Measurements from ENCODE around the gene MORF4L2. TPM values are rescaled to one million over a fixed set of nuclear protein-coding genes. Genes with fewer than 3 reads are reported as not detected.
A peak's percentile ranks its signal among the peaks of the same experiment; 100 is the strongest.
"Not testable (repeated sequence)": the region's sequence is repeated elsewhere in the genome, so short reads cannot be mapped to it uniquely, and the experiment has no call there.

The MORF4L2 gene
- total and polyA plus RNA-seq, 4 donors: 214 to 791 (median 525) TPM

GRCh38 chrX:103666202-103667107, 20.0 kb downstream of the MORF4L2 start:
- no peaks in the 10 kb centered on the region for H3K9me3 ChIP-seq (ENCODE audit: control insufficient read depth, low read length)
- H3K4me1 ChIP-seq (ENCODE audit: control insufficient read depth in 1 of 2, insufficient read depth in 2 of 2, low read length in 2 of 2): peaks cover 0 to 2% of the 10 kb centered on the region in 2 donors
- no peak for DNase-seq
- intact Hi-C loops (cut with DNase I): no loop called here
- ATAC-seq (ENCODE audit: low FRiP score): no peak
- 73 to 86% methylated on average over 3 of the region's 3 CpGs for WGBS, 2 donors
- no peak overlapping the region for H3K4me3 ChIP-seq (ENCODE audit: low read length in 2 of 2)
- H3K27ac ChIP-seq (ENCODE audit: low read depth in 1 of 2, low read length in 2 of 2): no peak overlapping the region
- H3K27me3 ChIP-seq (ENCODE audit: control insufficient read depth in 1 of 2, insufficient read depth in 2 of 2, low read length in 1 of 2): no peaks in the 10 kb centered on the region
- no peaks in the 10 kb centered on the region for H3K36me3 ChIP-seq (ENCODE audit: control insufficient read depth in 1 of 2, insufficient read depth in 2 of 2, low read length in 1 of 2)

- peak in 1 of 2 donors; percentile 78 for DNase-seq
These were observed 22.3 kb downstream of the MORF4L2 start for GRCh38 chrX:103663981-103664762.

GRCh38 chrX:103659460-103659859, 27.0 kb downstream of the MORF4L2 start:
- H3K9me3 ChIP-seq (ENCODE audit: control insufficient read depth, low read length); ATAC-seq (ENCODE audit: low FRiP score); H3K27ac ChIP-seq (ENCODE audit: low read depth in 1 of 2, low read length in 2 of 2); H3K4me1 ChIP-seq (ENCODE audit: control insufficient read depth in 1 of 2, insufficient read depth in 2 of 2, low read length in 2 of 2); H3K36me3 ChIP-seq (ENCODE audit: control insufficient read depth in 1 of 2, insufficient read depth in 2 of 2, low read length in 1 of 2); DNase-seq; H3K27me3 ChIP-seq (ENCODE audit: control insufficient read depth in 1 of 2, insufficient read depth in 2 of 2, low read length in 1 of 2); intact Hi-C loops (cut with DNase I); H3K4me3 ChIP-seq (ENCODE audit: low read length in 2 of 2): not testable (repeated sequence)
- WGBS, 2 donors: 84 to 92% methylated on average over 2 of the region's 2 CpGs

More at GRCh38 chrX:103663981-103664762, 22.3 kb downstream of the MORF4L2 start:
- Histone ChIP-seq H3K9me3 (ENCODE audit: control insufficient read depth, low read length) (no peaks in the 10 kb centered on the region), H3K36me3 (ENCODE audit: control insufficient read depth in 1 of 2, insufficient read depth in 2 of 2, low read length in 1 of 2) (no peaks in the 10 kb centered on the region), H3K27ac (ENCODE audit: low read depth in 1 of 2, low read length in 2 of 2) (no peak overlapping the region), H3K4me3 (ENCODE audit: low read length in 2 of 2) (no peak overlapping the region), H3K27me3 (ENCODE audit: control insufficient read depth in 1 of 2, insufficient read depth in 2 of 2, low read length in 1 of 2) (no peaks in the 10 kb centered on the region), H3K4me1 (ENCODE audit: control insufficient read depth in 1 of 2, insufficient read depth in 2 of 2, low read length in 2 of 2) (peaks cover 0 to 2% of the 10 kb centered on the region in 2 donors)
- WGBS, 2 donors: 20 to 30% methylated on average over 23 of the region's 23 CpGs
- intact Hi-C loops (cut with DNase I): no loop called here
- no peak for ATAC-seq (ENCODE audit: low FRiP score)

- H3K9me3 ChIP-seq (ENCODE audit: control insufficient read depth, low read length): no peaks in the 10 kb centered on the region
- no peak for DNase-seq
- no peak for ATAC-seq (ENCODE audit: low FRiP score)
- H3K36me3 ChIP-seq (ENCODE audit: control insufficient read depth in 1 of 2, insufficient read depth in 2 of 2, low read length in 1 of 2): no peaks in the 10 kb centered on the region
- no peak overlapping the region for H3K4me3 ChIP-seq (ENCODE audit: low read length in 2 of 2)
- WGBS, 2 donors: 61 to 84% methylated on average over 5 of the region's 5 CpGs
- intact Hi-C loops (cut with DNase I): no loop called here
- H3K27ac ChIP-seq (ENCODE audit: low read depth in 1 of 2, low read length in 2 of 2): no peak overlapping the region
- H3K4me1 ChIP-seq (ENCODE audit: control insufficient read depth in 1 of 2, insufficient read depth in 2 of 2, low read length in 2 of 2): peaks cover 0 to 2% of the 10 kb centered on the region in 2 donors
- no peaks in the 10 kb centered on the region for H3K27me3 ChIP-seq (ENCODE audit: control insufficient read depth in 1 of 2, insufficient read depth in 2 of 2, low read length in 1 of 2)
These were observed 27.6 kb downstream of the MORF4L2 start for GRCh38 chrX:103658681-103659433.

- H3K4me3 ChIP-seq (ENCODE audit: low read length in 2 of 2); DNase-seq; H3K27me3 ChIP-seq (ENCODE audit: control insufficient read depth in 1 of 2, insufficient read depth in 2 of 2, low read length in 1 of 2); H3K9me3 ChIP-seq (ENCODE audit: control insufficient read depth, low read length); H3K27ac ChIP-seq (ENCODE audit: low read depth in 1 of 2, low read length in 2 of 2); ATAC-seq (ENCODE audit: low FRiP score); H3K36me3 ChIP-seq (ENCODE audit: control insufficient read depth in 1 of 2, insufficient read depth in 2 of 2, low read length in 1 of 2); H3K4me1 ChIP-seq (ENCODE audit: control insufficient read depth in 1 of 2, insufficient read depth in 2 of 2, low read length in 2 of 2); intact Hi-C loops (cut with DNase I): not testable (repeated sequence)
- WGBS, 2 donors: 94% methylated on average over 2 of the region's 2 CpGs
These were observed 29.4 kb downstream of the MORF4L2 start for GRCh38 chrX:103657066-103657465.

- DNase-seq (no peak), ATAC-seq (ENCODE audit: low FRiP score) (no peak)
- Histone ChIP-seq H3K27me3 (ENCODE audit: control insufficient read depth in 1 of 2, insufficient read depth in 2 of 2, low read length in 1 of 2) (no peaks in the 10 kb centered on the region), H3K4me1 (ENCODE audit: control insufficient read depth in 1 of 2, insufficient read depth in 2 of 2, low read length in 2 of 2) (peaks cover 0 to 2% of the 10 kb centered on the region in 2 donors), H3K9me3 (ENCODE audit: control insufficient read depth, low read length) (no peaks in the 10 kb centered on the region), H3K4me3 (ENCODE audit: low read length in 2 of 2) (no peak overlapping the region), H3K36me3 (ENCODE audit: control insufficient read depth in 1 of 2, insufficient read depth in 2 of 2, low read length in 1 of 2) (no peaks in the 10 kb centered on the region), H3K27ac (ENCODE audit: low read depth in 1 of 2, low read length in 2 of 2) (no peak overlapping the region)
- WGBS, 2 donors: 9 to 17% methylated on average over 3 of the region's 3 CpGs
- intact Hi-C loops (cut with DNase I): no loop called here
These were observed 29.9 kb downstream of the MORF4L2 start for GRCh38 chrX:103656617-103657016.

GRCh38 chrX:103655230-103656000, 31.1 kb downstream of the MORF4L2 start:
- H3K9me3 ChIP-seq (ENCODE audit: control insufficient read depth, low read length); H3K36me3 ChIP-seq (ENCODE audit: control insufficient read depth in 1 of 2, insufficient read depth in 2 of 2, low read length in 1 of 2); H3K4me3 ChIP-seq (ENCODE audit: low read length in 2 of 2); DNase-seq; H3K27ac ChIP-seq (ENCODE audit: low read depth in 1 of 2, low read length in 2 of 2); intact Hi-C loops (cut with DNase I); ATAC-seq (ENCODE audit: low FRiP score); H3K27me3 ChIP-seq (ENCODE audit: control insufficient read depth in 1 of 2, insufficient read depth in 2 of 2, low read length in 1 of 2); H3K4me1 ChIP-seq (ENCODE audit: control insufficient read depth in 1 of 2, insufficient read depth in 2 of 2, low read length in 2 of 2): not testable (repeated sequence)
- 82 to 96% methylated on average over 7 of the region's 7 CpGs for WGBS, 2 donors

All from aorta (tissue), 5 donors.